T follicular helper cell (primary cell): Measurements from ENCODE around the gene ARHGAP29.
"Not testable (repeated sequence)": the region's sequence is repeated elsewhere in the genome, so short reads cannot be mapped to it uniquely, and the experiment has no call there.

ENCODE experiments used
- DNase-seq: peaks from one replicate; pipeline ENCODE4 v3.0.0-alpha.2; 2020; ENCODE audit warnings: low read depth

The ARHGAP29 gene

DNA sequence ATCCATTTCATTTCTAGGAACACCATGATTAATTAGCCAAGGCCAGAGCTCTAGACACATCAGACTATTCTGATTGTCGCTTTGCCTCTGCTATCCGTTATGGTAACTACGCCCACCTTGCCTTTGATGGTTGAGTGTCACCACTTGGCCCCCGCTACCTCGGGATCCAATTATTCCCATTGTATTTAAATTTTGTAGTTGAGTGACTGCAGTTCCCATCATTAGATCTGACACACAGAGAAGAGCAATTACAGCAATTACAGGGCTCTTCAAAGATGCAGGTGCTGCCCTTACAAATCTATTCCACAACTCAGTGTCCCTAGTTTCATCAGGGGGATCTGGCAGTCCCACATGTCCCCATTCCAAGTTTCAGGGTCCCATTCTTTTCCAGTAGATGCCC lies 71.5 kb downstream of the ARHGAP29 start:
- DNase-seq = no peak

DNA sequence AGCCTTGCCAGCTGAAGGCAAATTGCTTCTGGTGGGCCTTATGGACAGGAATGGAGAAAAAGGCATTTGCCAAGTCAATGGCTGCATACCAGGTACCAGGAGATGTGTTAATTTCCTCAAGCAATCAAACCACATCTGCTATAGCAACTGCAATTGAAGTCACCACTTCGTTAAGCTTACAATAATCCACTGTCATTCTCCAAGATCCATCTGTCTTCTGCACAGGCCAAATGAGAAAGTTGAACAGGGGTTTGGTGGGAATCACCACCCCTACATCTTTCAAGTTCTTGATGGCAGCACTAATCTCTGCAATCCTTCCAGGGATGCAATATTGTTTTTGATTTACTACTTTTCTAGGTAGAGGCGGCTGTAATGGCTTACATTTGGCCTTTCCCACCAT lies 72.5 kb downstream of the ARHGAP29 start:
- not testable (repeated sequence) for DNase-seq

GRCh38 chr1:94164121-94164520 lies 73.3 kb downstream of the ARHGAP29 start:
- not testable (repeated sequence) for DNase-seq

- DNase-seq = not testable (repeated sequence)
Measured at GRCh38 chr1:94163249-94163648, 74.1 kb downstream of the ARHGAP29 start.

DNA sequence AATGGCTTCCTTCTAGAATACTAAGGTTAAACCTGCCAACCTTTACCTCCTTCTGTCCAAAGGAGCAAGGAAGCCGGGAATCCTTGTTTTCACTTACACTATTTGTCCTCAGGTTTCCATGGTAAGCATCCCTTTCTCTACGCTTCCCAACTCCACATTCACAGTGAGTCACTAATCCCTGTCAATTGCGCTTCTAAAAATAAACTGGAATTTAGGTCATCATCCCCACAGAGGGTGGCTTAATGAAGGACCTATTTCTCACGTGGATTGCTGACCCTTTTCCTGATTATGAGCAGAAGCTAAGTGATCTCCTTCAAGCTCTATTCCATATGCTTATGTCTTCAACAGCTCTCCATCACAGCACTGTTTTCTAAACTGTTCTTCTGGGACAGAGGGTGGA lies 76.6 kb downstream of the ARHGAP29 start:
- DNase-seq = no peak

GRCh38 chr1:94156096-94156625 lies 81.2 kb downstream of the ARHGAP29 start:
- no peak for DNase-seq

GRCh38 chr1:94154989-94155388 lies 82.4 kb downstream of the ARHGAP29 start:
- no peak for DNase-seq

- no peak for DNase-seq
Measured at GRCh38 chr1:94153133-94153532, 84.3 kb downstream of the ARHGAP29 start.

DNA sequence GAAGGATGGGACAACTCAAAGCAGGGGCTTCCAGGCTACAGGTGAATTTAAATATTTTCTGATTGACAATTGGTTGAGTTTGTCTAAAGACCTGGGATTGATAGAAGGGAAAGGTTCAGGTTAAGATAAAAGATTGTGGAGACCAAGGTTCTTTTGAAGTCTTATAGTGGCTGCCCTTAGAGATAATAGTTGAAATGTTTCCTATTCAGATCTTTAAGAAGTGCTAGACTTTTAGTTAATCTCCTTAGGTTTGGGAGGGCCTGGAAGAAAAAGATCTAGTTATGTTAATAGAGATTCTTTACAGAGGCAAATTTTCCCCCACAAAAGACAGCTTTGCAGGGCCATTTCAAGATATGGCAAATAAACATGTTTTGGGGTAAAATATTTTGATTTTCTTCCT lies 88.2 kb downstream of the ARHGAP29 start:
- not testable (repeated sequence) for DNase-seq

DNA sequence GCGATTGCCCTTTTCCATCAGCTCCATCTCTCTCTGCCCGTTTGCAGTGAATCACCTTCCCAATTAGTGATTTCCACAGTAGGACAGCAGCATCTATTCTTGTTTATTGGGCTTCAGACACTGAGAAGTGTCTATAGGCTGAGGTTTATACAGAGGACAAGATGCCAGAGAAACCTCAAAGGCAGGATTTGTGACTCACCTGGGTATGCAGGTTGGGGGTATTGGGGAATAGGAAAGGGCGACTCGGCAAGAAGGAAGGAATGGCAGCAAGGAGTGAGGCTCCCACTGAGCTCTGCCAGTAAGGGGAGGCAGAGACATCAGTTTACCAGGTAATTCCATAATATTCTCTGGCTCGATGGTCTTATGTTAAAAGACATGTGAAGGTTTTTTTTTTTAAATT lies 91.1 kb downstream of the ARHGAP29 start:
- DNase-seq = no peak

DNA sequence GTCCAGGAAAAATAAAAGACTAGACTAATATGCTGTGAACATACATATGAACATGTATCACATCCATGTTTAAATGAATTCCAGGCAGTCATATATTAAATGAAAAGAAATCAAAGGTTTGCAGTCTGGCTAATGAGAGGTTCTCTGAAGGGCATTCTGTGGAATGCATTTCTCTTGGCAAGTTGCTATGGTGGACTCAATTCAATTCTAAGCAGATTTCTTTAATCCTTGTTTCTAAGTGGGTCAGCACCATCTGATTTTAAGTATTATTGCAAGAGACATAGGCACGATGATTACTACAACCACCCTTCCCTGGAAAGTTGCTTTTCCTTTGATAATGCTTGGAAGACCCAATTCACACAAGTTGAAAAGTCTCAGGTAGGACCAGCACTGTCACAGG lies 92.5 kb downstream of the ARHGAP29 start:
- DNase-seq = no peak

- DNase-seq = no peak
Measured at GRCh38 chr1:94143809-94144176, 93.6 kb downstream of the ARHGAP29 start.

- DNase-seq = no peak
Measured at GRCh38 chr1:94143173-94143808, 94.1 kb downstream of the ARHGAP29 start.

GRCh38 chr1:94142583-94142982 lies 94.8 kb downstream of the ARHGAP29 start:
- DNase-seq = no peak

GRCh38 chr1:94142022-94142421 lies 95.4 kb downstream of the ARHGAP29 start:
- DNase-seq = no peak

DNA sequence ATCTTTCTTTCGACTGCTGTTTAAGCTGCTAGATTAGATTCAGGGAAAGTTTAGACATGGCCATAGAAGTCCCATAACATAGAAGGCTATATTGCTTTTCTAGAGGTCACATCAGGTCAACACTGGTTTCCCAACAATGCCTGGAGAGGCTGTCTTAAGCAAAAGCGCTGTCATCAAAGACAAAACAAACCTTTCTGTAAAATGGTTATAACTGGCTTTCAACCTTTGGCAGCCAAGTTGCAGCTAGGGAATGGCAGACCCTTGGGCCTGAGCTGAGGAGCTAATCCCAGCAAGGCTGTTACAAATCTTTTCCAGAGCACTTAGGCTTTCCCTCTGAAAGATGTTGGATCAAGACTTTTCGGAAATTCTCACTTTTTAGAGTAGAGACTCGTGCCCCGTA lies 105.3 kb downstream of the ARHGAP29 start:
- no peak for DNase-seq

DNA sequence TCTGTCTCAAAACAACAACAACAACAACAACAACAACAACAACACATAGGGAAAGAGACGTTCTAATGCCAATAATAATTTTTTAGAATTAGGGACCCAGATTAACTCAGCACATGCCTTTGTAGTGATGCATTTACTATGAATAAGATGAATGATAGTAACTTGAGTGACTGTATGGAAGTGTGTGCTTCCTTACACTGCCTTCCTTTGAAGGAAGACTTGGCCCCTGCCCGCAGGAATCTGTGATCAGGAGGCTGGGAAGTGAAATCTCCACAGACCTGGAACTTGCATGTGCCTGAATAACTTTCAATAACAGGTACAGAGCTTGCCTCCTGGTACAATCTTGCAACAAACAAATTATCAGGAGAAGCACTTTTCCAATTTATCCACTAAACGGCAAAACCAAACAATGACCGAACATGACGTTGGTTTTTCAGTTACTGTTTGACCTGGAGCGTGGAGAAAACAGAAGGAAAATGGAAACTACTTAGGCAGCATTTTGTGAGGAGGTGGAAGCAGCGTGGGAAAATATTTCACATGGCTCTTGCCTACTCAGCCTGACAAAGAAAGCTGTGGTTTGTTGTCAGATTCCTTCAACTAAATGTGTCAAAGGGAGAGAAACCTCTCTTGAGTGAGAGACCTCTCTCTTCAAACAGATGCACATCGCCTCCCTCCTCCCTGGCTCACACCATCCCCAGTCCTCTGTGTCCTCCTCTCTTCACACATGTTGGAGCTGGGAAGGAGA lies 106.4 kb downstream of the ARHGAP29 start:
- no peak for DNase-seq

DNA sequence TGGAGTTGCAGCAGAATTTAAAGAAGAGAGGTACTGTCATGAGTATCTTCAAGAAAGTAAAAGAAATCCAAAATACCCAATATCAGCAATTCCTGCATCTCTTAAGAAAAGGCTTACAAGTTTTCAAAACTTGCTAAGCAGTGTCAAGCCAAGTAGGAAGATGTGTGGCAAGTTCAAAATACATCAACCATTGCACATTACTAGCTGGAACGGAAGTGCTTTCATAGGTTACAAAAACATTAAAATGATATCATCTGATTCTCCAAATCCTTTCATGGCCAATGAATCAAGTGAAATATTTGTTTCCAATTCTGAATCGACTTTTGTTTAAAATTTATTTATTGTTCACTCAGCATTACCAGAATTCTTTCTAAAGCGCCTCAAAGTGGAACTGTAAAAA lies 110.7 kb downstream of the ARHGAP29 start:
- DNase-seq = no peak

DNA sequence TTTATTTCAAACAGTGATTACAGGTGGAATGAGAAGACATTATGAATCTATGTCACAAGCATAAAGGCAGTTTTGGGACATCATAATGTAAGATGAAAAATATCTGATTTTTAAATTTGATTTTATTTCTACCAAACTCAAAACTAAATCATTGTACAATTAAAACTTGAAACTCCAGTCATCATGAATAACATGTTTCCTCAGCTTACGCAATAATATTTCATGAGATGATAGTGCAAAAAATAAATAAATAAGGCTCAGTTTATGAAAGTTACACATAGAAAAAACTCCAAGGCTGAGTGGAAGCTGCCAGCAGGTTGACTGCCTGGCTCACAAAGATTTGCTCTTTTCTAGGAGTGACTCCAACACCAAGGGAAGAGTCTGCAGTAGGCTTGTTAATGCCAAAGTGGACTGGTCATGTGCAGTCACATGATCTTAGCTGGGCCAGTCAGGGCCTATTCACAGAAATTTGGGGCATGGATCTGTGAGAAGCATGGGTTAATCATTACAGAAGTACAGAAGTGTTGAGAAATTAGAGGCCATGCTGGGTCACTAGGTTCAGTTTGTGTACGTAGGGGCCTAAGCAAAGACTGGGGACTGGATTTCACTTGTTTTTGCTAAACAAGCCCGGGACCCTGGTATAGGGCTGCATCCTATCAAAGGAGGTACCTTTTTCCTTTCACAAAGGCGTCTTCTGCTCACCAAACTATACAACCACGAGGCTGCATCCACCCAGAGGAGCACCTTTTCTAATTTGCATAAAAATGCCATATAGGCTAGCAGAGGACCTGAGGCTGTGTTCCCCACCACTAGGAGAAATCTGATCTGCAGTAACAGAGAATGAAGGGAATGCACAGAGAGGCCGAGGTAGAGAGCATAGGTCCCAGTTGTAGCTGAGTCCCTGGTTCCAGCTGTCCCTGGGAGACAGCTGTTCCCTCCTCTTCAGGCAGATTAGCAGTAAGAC lies 111.6 kb downstream of the ARHGAP29 start:
- no peak for DNase-seq

DNA sequence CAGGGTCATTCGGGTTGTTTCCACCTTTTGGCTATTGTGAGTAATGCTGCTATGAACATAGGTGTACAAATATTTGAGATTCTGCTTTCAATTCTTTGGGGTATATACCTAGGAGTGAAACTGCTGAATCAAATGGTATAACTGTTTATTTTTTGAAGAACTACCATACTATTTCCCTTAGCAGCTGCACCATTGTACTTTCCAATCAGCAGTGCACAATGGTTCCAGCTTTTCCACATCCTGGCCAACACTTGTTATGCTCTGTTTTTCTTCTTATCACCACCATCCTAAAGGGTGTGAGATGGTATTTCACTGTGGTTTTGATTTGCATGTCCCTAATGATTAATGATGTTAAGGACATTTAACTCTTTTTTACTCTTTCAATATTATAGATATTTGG lies 112.8 kb downstream of the ARHGAP29 start:
- DNase-seq = no peak

- DNase-seq = no peak
Measured at GRCh38 chr1:94122201-94122970, 115.0 kb downstream of the ARHGAP29 start.
